Measurements from ENCODE around the gene PEX6.
"Not testable (repeated sequence)": the region's sequence is repeated elsewhere in the genome, so short reads cannot be mapped to it uniquely, and the experiment has no call there.

PEX6 gene

GRCh38 chr6:42998205-42998604 lies 19.2 kb upstream of the PEX6 start:
- DNase-seq = not testable (repeated sequence)

- no peak for DNase-seq
Measured at GRCh38 chr6:42996513-42996912, 17.5 kb upstream of the PEX6 start.

- DNase-seq = no peak
Measured at GRCh38 chr6:42993445-42993844, 14.5 kb upstream of the PEX6 start.

GRCh38 chr6:42989923-42990322 lies 10.9 kb upstream of the PEX6 start:
- no peak for DNase-seq

GRCh38 chr6:42988486-42989020 lies 9.6 kb upstream of the PEX6 start:
- DNase-seq = no peak

GRCh38 chr6:42987533-42988451 lies 8.8 kb upstream of the PEX6 start:
- DNase-seq = no peak

- no peak for DNase-seq
Measured at GRCh38 chr6:42984924-42985475, 6.0 kb upstream of the PEX6 start.

GRCh38 chr6:42984001-42984923 lies 5.3 kb upstream of the PEX6 start, which contains the start of gene PPP2R5D:
Gene PPP2R5D (plus strand): TSS chr6:42984570. CDS start chr6:42984678, 108 bp downstream.
- DNase-seq = peak; percentile 31

- no peak for DNase-seq
Measured at GRCh38 chr6:42981836-42982235, 2.9 kb upstream of the PEX6 start.

GRCh38 chr6:42979523-42980177 lies 669 bp upstream of the PEX6 start:
- no peak for DNase-seq

GRCh38 chr6:42978487-42978838 lies 518 bp downstream of the PEX6 start:
- no peak for DNase-seq

GRCh38 chr6:42974919-42975505 lies 4.0 kb downstream of the PEX6 start:
- no peak for DNase-seq

GRCh38 chr6:42973926-42974325 lies 5.1 kb downstream of the PEX6 start:
- DNase-seq = no peak

- DNase-seq = no peak
Measured at GRCh38 chr6:42971746-42972327, 7.1 kb downstream of the PEX6 start.

GRCh38 chr6:42970871-42971612 lies 7.9 kb downstream of the PEX6 start:
- no peak for DNase-seq

GRCh38 chr6:42969934-42970333 lies 9.0 kb downstream of the PEX6 start:
- no peak for DNase-seq

- DNase-seq = no peak
Measured at GRCh38 chr6:42969431-42969830, 9.6 kb downstream of the PEX6 start.

GRCh38 chr6:42968783-42969182 lies 10.2 kb downstream of the PEX6 start:
- DNase-seq = no peak

GRCh38 chr6:42968126-42968701 lies 10.8 kb downstream of the PEX6 start:
- DNase-seq = no peak

- DNase-seq = no peak
Measured at GRCh38 chr6:42967228-42967627, 11.8 kb downstream of the PEX6 start.

GRCh38 chr6:42966571-42966970 lies 12.4 kb downstream of the PEX6 start:
- DNase-seq = no peak
